Amniotic stem cell (primary cell): Measurements from ENCODE around the gene WRAP73.
"Not testable (repeated sequence)": the region's sequence is repeated elsewhere in the genome, so short reads cannot be mapped to it uniquely, and the experiment has no call there.

ENCODE experiments used
- DNase-seq: peaks from one replicate; lab custom pipeline; 2025; lab: John Stamatoyannopoulos, UW

WRAP73 gene

DNA sequence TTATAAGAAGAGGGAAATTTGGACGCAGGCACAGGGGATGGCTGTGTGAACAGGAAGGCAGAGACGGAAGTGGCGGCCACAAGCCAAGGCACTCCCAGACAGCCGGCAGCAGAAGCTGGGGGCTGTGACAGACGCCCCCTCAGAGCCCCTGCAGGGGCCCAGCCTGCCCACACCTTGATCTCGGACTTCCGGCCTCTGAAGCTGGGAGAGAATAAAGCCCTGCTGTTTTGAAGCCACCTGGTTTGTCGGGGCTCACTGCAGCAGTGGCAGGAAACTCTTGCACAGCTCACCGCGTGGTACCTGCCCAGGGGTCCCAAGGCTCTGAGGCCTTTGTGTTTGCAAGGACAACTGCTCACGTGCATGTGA is 52.3 kb downstream of the WRAP73 start:
- DNase-seq, result no peak

DNA sequence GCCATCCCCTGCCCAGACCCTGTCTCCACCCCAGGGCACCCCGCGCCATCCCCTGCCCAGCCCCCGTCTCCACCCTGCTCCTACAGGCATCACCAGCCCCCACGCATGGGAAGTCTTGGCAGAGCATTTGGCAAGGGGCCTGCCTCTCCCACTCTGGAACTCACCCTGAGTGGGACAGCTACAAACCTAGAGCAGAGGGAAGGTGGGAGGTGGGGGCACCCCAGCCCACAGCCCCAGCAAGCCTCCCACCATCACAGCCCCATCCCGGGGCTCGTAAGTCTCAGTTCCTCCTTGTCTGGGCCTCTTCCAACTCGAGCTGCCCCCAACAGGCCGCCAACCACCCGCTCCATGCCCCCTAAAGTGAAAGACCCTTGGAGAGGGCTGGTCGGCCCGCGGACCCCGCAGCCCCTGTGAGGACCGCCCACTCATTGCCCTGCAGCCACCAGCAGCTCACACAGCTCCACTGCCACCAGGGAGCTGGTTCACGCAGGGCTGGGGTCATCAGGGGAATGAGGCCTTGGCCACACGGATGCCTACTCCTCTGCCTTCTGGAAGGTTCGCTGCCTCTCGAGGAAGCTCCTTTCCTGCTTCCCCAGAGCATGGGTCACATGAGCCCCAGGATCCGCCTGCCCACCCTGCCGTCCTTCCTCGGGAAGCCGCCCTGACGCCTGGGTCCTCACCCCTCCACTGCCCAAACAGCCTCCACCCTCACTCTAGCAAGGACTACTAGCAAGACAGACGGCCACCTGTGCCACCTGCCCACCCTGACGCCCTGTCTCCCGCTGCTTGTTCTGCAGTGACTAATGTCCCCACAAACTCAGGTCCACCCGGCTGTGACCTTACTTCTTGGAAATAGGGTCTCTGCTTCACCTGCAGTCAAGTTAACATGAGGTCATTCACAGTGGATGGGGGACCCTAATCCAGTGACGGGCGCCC is 53.0 kb downstream of the WRAP73 start:
- no peak for DNase-seq

DNA sequence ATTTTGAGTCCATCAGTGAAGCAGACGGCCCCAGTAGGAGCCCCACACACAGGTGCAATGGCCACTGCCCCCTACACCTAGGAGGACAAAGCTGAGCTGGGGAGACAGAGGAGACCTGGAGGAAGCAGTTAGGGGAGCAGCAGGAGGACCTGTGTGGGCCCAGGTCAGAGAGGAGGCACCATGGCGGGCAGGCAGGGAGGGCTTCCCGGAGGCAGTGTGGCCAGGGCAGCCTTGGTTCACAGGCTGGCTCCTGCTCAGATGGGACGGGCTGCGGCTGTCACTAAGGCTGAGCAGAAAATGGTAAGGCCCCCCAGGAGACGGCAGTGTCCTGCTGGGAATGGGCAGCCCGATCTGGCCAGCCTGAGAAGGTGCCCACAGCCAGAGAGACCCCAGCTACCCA is 54.0 kb downstream of the WRAP73 start:
- DNase-seq, result no peak

DNA sequence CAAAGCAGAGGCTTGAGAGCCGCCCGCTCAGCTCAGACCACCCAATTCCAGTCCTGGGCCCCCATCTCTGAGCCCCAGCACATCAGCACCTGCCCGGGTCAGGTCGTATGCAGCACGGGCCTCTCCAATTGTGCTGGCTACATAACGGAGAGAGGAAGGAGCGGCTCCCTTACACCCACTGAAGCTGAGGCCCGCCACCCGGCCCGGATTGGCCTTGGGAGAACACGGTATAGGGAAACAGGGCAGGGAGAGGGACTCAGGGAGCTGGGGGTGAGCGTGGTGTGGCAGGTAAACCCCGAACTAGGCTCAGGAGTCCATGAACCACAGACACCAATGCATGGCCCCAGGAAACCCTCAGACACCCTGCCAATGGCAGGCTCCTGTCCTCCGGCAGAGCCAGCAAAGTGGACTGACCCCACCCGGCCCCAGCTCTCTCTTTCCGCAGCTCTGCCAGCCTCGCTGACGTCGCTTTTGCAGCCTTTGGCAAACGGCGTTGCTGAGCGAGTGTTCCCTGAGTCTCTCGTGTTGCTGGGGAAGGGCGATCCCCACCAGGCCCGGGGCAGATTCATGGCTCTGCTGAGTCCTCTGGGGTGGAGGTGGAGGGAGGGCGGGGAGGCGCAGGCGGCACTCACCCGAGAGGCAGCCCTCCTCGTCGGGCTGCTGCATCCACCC is 55.1 kb downstream of the WRAP73 start:
- DNase-seq, result no peak

DNA sequence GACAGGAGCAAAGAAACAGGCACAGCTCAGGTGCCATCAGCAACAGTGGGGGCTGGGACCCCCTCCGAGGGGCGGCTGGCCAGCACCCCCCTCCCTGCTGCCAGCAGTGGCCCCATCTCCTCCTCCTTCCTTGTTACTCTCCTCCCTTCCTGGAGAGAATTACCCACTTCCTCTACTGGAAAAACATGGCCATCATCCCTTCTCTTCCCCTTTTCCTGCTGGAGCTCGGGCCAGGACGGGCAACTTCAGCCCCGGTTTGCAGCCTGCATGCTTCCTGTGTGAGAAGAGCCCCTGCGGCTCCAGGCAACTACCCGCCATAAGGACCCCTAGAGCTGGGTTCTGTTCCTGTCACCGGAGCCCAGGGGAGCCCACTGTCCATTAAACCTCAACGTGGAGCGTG is 56.2 kb downstream of the WRAP73 start:
- no peak for DNase-seq

DNA sequence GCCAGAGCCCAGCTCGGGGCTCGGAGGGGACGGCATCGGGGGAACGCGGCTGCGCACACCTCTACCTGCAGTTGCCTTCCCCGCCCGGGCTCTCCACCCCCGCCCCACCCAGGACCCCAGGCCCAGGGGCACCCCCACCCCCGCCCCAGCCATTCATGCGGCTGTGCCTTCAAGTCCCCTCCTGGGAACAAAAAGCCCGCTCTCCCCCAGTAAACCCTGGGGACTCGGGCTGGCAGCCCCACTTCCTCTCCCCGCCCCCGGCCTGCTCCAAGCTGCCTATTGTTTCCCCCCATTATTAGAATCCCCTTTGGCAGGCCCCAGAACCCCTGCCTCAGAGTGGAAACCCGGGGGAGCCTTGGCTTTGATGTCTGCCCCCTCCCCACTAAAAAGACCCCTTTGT is 56.6 kb downstream of the WRAP73 start:
- no peak for DNase-seq

DNA sequence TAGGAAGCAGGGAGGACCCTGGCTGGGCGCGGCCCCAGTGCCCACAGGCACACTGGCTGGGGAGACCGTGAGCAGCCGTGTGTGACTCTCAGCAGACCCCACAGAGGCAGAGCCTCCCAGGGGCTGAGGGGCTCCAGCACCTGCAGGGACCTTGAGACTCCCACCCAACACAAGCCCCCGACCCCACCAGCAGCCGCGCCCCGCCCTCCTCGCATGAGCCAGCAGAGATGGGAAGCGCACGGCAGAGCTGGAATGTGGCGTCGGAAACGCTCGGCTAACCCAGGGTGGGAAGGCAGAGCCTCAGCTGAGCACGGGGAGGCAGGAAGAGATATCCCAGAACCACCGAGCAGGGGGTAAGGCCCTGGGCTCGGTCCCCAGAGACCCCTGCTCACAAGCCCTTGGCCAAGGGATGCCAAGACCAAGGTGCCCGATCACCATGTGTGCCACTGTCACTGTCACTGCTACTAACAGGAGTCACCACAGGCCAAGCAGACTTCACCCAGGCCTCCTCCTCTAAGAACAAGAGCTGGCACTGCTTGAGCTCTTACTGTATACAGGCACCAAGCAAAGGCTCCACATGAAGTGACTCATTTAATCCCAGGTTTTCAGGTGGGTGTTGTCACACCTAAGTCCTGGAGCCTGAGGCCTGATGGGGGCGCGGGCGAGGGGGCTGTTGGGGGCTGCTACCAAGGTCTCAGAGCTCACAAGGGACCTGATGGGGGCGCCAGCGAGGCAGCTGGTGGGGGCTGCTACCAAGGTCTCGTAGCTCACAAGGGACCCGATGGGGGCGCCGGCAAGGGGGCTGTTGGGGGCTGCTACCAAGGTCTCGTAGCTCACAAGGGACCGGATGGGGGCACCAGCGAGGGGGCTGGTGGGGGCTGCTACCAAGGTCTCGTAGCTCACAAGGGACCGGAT is 58.7 kb downstream of the WRAP73 start:
- no peak for DNase-seq

DNA sequence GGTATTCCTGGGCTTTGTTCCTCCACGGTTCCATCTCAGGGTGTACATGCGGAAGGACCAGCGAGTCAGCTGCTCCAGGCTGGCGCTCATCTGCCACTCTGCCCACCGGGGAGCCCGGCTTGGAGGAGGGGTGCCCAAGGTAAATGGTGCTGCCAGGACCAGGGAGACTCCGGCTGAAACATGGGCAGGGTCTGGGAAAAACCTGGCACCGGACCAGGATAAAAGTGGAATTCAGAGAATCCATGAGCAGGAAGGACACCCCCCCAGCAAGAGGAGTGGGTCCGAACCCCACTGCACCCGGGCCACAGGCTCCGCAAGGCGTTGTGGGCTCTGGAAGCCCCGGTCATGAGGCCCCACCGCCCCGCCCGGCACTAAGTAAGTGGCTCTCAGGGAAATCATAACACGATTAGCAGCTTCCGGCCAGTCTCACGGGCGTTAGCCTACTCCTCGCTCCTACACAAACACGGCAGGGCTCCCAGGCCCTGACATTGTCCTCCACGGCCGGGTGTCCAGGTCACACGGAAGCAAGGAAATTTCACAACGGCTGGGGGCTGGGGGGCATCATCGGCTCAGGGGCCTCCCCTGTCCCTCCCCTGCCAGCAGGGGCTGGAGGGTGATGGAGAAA is 59.7 kb downstream of the WRAP73 start:
- DNase-seq, result no peak

DNA sequence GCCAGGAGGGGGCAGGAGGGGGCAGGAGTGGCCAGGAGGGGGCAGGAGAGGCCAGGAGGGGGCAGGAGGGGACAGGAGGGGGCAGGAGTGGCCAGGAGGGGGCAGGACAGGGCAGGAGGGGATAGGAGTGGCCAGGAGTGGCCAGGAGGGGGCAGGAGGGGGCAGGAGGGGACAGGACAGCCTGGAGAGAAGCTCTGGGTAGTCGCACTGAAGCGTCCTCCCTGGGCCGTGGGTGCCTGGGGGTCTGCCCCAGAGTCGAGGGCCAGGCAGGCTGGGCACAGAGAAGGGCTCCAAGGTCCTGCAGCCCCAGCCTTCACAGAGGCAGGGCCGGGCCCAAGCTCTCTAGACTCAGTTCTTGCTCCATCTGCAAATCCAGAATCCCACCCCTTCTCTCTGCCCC is 61.5 kb downstream of the WRAP73 start:
- no peak for DNase-seq

DNA sequence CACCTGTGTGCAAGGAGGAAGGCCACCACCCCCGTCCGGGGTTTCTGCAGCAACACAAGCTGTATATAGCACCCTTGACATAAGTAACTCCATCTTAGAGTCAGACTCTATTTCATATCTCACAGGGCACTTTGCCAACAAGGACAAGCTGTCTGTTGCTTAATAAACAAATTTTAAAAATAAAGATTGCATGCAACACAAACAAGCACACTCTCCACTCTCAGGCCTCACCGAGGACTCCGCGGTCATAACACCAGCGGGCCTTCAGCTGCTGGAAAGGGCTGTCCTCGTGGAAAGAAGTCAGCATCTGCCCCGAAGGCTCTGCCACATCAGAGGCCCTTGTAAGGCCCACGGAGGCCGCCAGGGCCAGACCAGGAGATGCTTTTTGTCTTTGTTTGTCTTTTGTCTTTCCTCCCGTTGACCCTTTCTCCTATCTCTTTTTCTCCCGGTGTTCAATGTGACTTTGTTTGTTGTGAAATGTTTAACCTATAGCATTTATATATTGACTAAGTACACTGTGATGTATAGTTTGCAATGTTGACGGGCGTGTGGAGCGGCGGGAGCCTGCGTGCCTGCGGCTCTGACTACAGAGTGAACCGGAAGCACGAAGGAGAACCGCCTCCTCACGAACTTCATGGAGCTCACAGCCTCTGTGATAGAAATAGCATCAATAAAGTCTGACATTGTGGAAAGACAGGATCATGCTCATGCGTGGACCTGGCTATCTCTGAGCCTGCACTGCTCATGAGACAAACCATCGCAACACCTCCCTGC is 62.7 kb downstream of the WRAP73 start:
- no peak for DNase-seq

DNA sequence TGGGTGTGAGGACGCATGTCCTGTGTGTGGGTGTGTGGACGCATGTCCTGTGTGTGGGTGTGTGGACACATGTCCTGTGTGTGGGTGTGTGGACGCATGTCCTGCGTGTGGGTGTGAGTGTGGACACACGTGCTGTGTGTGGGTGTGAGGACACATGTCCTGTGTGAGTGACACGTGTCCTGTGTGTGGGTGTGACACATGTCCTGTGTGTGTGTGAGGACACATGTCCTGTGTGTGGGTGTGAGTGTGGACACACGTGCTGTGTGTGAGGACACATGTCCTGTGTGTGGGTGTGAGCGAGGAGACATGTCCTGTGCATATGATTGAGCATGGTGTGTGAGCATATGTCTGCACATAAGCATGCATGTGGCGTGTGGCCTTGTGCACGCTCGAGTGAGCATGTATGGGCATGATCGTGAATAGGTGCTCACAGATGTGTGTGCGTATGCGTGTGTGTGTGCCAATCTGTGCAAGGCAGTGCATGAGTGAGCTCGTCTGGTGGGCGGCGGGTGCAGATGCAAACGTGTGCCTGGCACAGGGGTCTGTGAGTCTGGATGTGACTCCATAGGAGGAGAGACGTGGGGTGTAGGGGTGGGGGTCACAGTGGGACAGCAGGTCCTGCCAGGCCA is 63.8 kb downstream of the WRAP73 start:
- DNase-seq, result no peak

DNA sequence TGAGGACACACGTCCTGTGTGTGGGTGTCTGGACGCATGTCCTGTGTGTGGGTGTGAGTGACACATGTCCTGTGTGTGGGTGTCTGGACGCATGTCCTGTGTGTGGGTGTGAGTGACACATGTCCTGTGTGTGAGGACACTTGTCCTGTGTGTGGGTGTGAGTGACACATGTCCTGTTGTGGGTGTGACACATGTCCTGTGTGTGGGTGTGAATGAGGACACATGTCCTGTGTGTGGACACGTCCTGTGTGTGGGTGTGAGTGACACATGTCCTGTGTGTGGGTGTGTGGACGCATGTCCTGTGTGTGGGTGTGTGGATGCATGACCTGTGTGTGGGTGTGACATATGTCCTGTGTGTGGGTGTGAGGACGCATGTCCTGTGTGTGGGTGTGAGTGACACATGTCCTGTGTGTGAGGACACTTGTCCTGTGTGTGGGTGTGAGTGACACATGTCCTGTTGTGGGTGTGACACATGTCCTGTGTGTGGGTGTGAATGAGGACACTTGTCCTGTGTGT is 64.5 kb downstream of the WRAP73 start:
- not testable (repeated sequence) for DNase-seq

DNA sequence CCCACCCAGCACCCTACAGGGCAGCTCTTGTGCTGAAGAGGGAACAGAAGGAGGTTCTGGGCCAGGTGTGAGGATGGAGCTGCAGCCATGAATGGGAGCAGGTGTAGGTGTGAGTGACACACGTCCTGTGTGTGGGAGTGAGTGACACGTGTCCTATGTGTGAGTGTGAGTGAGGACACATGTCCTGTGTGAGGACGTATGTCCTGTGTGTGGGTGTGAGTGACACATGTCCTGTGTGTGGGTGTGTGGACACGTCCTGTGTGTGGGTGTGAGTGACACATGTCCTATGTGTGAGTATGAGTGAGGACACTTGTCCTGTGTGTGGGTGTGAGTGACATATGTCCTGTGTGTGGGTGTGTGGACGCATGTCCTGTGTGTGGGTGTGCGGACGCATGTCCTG is 65.0 kb downstream of the WRAP73 start:
- DNase-seq, result no peak

DNA sequence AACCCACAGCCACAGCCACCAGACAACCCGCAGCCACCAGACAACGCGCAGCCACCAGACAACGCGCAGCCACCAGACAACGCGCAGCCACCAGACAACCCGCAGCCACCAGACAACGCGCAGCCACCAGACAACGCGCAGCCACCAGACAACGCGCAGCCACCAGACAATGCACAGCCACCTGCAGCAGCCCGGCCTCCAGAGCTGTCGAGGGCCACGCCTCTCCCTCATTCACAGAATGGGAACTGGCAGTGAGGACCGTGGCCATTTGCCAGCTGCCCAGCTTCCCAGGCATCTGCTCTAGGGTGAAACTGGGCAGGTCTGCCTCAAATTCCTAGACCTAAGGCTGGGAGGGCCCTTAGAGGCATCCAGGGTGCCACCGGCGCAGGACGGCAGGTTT is 66.2 kb downstream of the WRAP73 start:
- not testable (repeated sequence) for DNase-seq

DNA sequence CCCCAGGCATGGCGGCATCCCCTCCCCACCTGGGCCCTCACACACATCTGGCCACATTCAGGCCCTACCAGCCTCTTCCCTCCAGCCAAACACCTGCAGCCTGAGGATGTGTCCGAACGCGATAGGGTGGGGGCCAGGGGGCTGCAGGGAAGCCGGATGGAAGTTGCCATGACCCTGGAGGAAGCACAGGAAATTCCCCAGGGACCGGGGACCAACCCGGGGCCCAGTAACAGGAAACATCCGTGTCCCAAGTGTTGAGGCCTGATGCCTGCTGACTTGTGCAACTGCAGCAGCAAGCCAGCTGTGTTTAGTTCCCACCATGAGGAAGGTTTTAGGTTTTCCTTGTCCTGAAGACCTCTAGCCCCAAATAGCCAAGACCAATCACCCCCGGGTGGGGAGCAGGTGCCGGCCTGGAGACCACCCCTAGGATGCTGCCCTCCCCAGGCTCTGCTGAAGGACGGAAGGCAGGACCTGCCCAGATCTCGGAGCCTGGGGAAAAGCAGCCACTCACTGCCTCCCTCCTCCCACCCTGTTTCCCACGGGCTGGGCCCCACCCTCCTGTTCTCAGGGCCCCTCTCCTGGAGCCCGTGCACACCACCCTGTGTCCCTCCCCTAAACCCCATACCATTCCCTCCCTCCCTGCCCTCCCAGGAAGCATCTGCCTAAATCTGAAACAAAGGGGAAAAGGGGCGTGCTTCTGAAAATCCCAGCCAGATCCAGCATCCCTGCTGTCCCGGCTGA is 68.4 kb downstream of the WRAP73 start:
- DNase-seq, result no peak
